ENCODE results near the gene CD74.

The CD74 gene

DNA sequence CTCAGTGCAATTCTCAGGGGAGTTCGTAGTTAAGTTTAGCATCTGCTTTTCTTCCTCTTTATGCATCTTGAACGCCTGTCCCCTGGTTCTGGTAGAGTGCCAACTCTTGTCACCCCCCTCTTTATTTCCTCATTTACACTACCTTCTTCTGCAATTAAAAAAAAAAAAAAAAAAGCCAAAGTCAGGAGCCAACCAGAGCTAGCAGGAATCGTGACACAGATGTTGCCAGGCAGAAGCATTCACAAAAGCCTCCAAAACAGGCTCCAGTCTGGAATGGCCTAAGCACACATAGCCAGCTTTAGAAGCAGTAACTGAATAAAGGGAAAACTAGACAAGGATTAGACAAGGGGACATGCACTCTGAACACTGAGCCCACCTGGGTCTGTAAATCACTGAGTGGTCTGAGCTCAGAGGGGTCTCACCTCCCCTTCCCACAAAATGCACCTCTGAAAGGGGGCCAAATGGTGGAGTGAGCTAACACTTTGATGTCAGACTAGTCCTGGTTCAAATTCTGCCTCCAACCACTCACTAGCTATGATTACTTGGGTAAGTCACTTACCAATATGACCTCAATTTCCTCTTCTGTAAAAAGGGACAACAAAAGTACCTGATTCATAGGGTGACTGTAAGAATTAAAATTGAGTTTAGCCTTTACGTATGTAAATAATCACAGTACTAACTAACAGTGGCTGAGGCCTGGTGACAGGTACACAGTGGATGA, 2.0 kb downstream of the CD74 start:
- DNase-seq (ENCODE audit: low read depth in 2 of 2): peak in 1 of 2 donors; percentile 26

DNA sequence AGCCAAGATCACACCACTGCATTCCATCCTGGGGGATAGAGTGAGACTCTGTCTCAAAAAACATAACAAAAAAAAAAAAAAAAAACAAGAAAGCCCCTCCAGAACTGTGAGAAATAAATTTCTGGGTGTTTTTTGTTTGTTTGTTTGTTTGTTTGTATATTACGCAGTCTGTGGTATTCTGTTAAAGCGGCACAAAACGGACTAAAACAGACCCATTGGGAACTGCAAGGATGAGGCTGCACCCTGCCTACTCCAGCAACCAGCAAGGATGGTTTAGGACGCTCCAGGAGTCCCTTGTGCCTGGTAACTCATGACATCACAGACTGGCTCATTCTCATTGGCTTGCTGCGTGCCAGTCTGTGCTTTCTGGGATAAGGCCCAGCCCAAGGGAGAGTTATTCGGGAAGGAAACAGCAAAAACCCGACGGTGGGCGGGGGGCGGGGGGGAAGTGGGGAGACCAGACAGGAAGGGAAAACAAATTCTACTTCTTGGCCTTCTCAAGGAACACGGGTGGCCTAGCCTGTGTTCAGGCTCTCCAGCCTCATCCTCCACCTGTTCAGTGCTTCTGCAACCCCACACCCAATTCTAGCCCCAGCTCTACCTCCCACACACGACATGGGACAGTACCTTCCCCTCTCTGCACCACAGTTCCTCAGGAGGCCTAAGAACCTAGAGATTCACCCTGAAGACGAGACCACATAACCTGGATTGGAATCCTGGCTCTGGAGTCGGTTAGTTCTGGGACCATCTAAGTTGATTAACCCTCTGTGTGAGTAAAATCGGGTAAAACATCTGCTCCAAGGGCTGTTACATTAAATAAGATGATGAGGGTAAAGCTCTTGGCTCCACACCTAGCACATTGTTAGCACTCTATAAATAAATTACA, 2.8 kb downstream of the CD74 start:
- no peak for DNase-seq (ENCODE audit: low read depth in 2 of 2)

DNA sequence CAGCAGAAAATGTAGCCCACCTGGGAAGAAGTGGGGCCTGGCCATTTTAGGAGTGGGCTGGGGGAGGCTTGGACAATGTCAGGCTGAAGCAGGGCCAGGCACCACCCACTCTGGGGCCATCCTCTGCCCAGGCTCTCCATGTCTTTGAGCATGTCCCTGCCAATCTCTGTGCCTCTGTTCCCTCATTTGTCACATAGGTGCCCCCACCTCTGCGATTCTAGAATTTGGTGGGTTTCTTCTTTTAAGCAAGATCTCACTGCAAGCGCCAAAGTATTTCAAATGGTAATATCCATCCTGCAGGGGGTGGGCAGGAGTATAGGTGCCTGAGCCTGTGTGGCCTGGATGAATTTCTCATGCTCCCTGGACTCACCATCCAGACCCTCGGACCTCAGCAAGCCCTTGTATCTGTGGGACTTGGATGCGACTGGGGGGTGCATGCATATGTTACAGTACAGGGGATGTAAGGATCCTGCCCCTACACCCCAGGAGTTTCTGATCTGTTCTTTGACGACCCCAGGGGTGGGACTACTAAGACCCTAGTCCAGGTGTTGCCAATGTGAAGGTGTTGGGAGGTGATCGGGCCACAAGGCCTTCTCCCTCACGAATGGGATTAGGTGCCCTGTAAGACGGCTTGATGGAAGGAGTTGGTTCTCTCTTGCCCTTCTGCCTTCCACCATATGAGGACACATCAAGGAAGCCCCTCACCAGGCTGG, 4.3 kb downstream of the CD74 start:
- DNase-seq (ENCODE audit: low read depth in 2 of 2): no peak

DNA sequence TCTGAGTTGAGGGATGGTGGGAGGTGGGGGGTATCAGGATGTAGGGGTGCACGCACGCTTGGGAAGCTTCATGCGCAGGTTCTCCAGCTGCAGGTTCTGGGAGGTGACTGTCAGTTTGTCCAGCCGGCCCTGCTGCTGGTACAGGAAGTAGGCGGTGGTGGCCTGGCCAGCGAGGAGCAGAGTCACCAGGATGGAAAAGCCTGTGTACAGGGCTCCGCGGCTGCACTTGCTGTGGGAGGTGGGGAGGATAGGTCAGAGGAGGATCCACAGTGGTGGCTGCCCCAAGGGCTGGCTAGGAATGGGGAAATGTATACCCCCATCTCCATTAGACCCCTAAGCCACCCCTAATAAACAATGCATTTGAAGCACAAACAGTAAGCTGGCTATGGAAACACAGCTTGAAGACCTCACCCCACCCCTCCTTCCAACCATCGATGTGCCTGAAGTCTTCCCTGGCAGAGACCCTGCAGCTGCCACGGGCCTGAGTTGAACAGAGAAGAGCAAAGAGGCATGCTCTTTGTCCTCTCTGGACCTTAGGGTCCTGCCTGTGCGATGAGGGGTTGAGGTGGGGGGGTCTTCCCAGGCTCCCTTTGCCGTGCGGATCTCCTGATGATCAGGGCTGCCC, 5.5 kb downstream of the CD74 start:
- no peak for DNase-seq (ENCODE audit: low read depth in 2 of 2)

DNA sequence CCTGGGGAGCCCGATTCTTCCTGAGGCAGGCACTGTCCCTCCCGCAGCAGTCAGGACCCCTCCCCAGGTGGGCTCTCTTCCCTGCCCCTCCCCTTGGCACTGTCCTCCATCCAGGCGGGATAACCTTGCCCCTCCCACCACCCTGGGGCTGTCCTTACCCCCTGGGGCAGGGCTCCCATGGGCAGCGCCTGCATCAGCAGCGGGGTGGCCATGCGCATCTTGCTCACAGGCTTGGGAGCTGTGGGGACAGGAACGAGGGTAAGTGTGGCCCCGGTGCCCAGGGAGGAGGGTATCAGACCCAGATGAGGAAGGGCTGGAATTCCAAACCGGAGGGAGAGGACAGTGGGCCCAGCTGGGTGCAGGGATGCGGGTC, 6.0 kb downstream of the CD74 start:
- DNase-seq (ENCODE audit: low read depth in 2 of 2): no peak

DNA sequence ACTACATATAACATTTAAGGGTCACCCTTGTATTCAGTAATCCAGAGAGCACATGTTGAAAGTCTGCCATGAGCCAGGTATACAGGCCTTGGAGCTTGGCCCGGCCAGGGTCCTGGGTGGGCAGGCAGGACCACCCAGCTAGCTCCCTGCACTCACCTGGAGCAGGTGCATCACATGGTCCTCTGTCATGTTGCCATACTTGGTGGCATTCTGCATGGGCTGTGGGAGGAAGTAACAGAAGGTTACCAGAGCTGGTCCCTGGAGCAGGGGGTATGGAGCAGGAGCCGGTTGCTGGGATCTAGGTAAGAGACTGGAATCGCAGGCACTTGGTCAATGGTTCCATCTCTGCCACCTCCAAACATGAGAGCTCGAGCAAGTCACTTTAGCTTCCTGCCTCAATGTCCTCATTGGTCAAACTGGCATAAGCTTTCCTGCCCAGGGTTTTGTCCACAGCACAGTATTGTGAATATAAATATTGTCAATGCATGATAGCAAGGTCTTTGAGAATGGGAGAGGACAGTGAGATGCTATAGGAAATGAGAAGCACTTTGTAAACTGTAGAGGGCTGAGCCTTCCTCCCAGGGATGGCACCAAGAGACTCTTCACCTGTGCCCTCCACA, 6.5 kb downstream of the CD74 start:
- DNase-seq (ENCODE audit: low read depth in 2 of 2): no peak

DNA sequence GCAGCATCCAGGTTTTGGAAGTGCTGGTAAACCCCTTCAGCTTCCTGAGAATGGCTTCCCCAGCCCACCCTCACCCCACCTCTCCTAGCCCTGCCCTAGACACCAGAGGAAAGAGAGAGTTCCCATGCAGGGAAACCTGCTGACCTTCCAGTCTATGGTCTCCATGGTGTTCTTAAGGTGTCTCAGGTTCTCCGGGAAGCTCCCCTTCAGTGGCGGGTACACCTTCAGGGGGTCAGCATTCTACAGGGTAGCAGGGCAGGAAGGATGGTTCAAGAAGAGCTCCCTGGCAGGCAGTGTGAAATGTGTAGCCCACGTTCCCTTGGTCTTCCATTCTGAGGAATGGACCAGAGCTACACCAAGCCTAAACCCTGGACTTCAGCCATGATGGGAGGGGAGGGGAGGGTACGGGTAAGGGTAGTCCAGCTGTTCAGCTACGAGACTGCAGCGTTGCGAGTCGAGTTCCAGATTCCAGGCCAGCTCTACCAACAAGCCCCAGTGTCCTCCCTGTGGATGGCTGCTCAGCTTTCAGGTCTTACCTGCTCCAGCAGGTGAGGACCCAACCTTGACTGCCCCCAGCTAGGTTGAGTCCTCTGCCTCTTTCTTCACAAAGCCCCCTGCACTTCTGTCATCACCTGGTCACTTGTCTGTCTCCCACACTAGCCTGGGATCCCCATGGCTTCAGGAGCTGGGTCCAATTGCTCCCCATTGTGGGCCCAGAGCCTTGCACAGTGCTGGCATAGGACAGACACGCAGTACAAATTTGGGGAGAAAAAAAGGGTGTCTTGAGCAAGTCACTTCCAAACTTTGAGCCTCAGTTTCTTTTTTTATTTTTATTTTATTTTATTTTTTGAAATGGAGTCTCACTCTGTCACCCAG, 7.5 kb downstream of the CD74 start:
- DNase-seq (ENCODE audit: low read depth in 2 of 2): no peak

DNA sequence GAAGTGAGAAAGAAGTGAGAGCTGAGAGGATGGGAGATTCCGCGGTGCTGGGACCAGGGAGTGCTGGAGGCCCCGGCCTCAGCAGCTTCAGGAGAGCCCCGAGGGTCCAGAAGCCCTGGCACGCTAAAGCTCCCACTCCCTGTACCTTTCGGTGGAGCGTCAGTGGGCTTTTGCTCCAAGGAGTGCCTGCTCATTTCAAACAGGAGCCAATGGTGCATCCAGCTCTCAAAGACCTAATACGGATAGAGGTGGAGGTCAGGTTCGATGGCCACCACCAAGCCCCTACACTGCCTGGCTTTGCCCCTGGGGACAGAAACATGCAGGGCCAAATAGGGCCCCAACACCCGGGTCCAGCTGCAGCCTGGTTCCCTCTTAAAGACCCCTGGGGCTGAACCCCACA, 8.2 kb downstream of the CD74 start:
- DNase-seq (ENCODE audit: low read depth in 2 of 2): no peak

DNA sequence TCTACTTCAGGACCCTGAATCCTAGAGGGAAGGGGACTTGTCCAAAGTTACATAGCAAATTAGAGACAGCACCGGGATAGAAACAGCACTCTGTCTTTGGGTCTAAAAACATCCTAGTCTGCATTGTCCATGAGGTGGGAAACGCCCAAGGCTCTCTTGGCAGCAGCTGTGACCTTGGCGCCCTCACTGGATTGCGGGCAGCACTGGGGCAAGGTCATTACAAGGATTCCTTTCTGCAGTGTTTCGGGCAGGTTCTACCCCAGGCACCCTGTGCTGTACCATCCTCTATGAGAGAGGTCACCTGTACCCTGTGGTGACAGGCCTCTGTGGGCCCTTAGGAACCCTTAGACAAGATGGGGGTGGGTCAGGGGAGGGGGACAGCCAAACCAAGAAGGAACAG, 8.6 kb downstream of the CD74 start:
- no peak for DNase-seq (ENCODE audit: low read depth in 2 of 2)

DNA sequence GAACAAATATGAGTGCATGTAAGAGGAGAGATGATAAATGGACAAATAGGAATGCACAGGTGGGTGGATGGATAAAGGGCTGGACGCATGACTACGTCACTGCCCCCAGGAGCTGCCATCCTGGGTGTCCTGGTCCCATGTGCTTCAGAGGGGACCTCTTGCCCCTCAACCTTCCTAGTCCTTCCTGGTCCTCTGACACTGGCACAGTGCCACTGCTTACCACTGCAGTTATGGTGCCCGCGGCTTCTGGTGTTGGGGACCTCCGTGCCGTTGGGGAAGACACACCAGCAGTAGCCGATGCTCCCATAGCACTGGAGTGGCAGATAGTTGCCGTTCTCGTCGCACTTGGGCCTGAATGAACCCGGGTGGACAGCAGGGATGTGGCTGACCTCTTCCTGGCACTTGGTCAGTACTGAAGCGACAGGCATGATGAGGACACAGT, 9.8 kb downstream of the CD74 start:
- no peak for DNase-seq (ENCODE audit: low read depth in 2 of 2)

DNA sequence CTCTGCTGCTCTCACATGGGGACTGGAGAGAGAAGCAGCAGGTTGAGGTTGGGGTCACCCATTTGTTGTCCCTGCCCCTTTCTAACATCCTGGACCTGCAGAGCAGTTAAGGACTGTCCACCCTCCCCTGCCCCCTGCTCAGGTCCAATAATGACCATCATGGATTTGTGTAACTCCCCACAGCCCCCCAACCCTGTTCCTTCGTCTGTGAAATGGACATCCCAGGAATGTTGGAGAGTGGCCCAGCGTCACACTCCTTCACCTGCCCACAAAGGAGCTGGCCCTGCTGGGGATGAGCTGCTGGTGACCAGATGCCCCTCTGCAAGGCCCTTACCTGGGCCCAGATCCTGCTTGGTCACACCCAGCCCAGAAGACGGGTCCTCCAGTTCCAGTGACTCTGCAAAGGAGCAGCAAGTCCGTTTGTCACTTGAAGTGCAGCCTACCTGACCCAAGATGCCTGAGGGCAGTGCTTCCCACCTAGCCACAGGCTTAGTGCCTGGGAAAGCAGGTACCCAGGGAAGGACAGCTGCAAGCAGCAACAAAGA, 10.4 kb downstream of the CD74 start:
- no peak for DNase-seq (ENCODE audit: low read depth in 2 of 2)

DNA sequence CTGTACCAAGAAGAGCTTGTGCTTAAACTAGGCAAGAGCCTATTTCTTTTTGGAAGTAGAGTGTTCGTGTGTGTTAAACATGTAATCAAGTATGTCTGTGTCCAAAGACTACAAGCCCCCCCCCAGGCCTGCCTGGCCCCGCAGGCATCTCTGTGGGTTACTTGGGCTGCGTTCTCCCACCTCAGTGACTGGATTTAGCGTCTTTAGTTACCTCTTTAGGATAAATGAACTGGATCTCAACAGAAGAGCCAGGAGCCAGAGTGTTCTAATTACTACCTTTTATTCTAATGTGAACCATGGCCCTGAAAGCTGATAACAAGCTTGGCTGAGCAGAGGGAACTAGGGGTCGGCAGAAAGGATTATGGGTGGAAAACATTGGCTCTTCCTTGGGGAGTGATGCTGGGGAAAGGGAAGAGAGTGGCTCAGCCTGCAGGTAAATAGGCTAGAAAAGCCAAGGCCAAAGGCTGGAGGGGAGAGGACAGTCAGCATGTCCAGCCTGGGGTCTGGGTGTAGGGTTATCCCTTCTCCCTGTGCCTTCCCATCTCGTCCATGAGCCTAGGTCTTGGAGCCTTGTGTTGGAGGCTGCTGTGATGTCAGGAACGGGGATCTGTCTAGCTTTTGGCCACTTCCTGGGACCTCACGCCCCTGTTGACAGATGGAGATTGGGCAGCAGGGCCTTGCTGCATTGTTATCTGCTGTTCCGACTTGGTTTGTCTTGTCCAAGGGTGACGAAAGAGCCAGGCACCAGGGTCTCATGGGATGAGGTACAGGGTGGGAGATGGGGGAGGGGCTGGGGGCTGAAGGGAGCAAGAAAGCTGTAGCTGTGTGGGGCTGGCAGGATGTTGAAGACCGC, 11.1 kb downstream of the CD74 start:
- DNase-seq (ENCODE audit: low read depth in 2 of 2): no peak

DNA sequence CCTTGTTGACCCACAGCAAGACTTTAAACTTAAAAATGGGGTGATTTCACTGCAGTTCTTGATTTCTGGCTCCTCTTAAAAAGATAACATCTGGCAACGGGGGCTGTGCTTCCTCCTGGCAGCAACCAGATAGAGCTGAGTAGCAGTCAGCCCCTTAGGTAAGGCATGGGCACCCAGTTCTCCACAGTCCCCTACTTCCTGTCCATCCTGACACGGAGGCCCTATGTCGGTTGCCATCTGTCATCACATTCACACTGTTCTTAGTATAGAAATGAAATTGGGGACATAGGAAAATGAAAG, 11.7 kb downstream of the CD74 start:
- DNase-seq (ENCODE audit: low read depth in 2 of 2): no peak

DNA sequence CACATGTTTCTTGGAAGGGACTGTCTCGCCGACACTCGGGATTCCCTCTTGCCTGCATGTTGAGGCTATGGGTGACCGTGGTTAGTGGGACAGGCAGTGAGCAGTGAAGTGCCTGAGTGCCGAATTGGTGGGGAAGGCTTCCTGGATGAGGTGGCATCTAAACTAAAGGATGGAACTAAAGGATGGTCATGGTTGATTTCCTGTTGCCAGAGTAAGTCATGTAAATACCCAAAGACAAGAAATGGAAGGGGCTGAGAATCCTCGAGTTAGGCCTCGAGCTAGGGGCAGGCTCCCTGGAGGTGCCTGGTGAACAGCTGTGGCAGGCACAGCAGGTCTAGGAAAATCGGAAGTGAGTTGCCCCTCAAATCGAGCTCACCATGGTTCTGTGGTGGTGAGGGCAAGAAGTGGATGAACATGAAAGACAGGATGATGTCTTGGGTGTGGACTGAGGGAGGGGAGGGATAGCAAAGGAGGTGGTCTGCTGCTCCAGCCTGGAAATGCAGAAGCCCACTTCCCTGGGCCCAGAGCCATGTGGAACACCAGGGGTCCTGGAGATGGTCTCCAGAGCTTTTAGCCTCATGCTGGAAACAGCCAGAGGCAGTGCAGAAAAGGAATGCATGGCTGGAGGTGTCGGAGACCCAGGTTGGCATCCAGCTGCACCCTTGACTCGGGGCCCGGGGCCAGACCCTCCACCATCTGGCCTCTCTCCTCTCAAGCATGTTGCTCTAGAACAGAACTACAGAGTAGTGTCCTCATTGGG, 12.2 kb downstream of the CD74 start:
- no peak for DNase-seq (ENCODE audit: low read depth in 2 of 2)

DNA sequence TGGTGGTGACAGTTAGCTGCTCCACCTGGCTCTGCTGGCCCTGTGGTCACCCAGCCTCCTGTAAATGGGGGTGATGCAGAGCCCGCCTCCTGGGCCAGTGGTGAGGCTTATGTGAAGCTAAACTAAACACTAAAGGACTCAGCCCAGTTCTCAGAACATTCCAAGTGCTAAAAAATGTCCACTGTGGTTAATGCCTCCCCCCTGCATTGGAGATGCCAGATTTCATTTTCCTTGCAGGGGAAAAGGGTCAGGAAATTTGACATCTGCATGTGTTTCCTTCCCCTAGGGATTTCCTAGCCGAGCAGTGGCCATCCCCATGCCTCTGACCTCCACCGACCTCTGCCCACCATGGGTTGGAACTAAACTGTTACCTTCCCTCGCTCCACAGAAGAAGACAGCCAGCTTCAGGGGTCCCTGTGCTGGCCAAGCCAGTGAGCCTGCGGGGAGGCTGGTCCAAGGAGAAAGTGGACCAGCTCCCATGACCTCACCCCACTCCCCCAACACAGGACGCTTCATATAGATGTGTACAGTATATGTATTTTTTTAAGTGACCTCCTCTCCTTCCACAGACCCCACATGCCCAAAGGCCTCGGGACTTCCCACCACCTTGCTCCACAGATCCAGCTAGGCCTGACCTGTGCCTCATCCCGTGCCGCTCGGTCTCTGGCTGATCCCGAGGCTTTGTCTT, 13.0 kb downstream of the CD74 start:
- no peak for DNase-seq (ENCODE audit: low read depth in 2 of 2)

DNA sequence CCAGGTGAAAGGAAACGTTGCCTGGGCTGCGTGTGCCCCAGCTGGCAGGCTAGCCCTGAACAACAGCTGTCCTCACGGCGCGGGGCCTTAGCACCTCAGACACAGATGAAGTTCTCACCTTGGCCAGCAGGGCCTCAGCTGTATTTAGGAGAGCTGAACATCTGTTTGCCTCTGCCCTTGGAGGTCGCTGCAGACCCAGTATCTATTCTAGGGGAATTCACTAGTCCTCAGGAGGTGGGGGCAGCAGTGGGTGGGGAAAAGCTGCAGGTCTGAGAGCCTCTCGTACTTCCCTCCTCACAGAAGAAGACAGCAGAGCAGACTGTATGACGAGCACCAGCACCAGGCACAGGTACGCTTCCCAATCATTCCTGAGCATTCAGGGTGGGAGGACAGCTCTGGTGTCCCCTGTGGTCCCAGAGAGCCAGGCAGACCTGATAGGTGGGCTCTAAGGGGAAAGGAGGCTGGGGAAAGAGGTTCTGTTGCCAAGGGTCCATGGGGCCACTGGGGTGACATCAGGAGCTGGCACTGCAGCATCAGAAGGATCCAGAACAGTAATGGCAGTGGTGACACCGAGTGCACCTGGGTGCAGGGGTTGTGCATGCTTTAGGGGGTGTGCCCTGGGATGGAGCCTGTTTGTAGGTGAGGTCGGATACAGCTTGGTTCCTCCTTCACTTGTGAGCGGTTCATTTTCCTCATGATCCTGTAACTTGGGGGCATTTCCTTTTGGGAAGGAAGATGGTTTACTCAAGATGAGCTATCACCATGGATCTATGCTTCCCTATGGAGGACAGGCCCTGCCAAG, 13.8 kb downstream of the CD74 start:
- DNase-seq (ENCODE audit: low read depth in 2 of 2): no peak

Measured in stimulated activated CD8-positive, alpha-beta memory T cell treated with anti-CD3 and anti-CD28 coated beads, Interleukin-15, amount 100 ng/mL, for 4 hours (primary cell).